Stomach (tissue), 9 donors: ENCODE measurements around the gene NIT2. TPM values are rescaled to one million over a fixed set of nuclear protein-coding genes. Genes with fewer than 3 reads are reported as not detected.

Experiments
- DNase-seq, 2 donors: peaks; one replicate each; pipeline versions ENCODE4 v3.0.0 to v3.0.0-alpha.2; 2013 to 2019
- H3K27ac ChIP-seq, 5 donors: fragments of 200-600 bp in 4 of 5; sonication (generic) in 4 of 5; one replicate each; pipeline ENCODE4 v1.5.1; 2013 to 2019; ENCODE audit warnings: mild to moderate bottlenecking in 1 of 5, moderate library complexity in 1 of 5
- H3K27me3 ChIP-seq, 3 donors: fragments of 200-600 bp; sonication (generic); one replicate each; pipeline ENCODE4 v1.5.1; 2017 to 2019; ENCODE audit warnings: mixed run types in 1 of 3
- H3K36me3 ChIP-seq, 4 donors: fragments of 200-600 bp; sonication (generic); 1 replicate in 3 of 4; 2 replicates in 1 of 4; pipeline ENCODE4 v1.5.1; 2016 to 2019
- H3K4me1 ChIP-seq, 4 donors: fragments of 200-600 bp; sonication (generic); one replicate each; pipeline ENCODE4 v1.5.1; 2016 to 2019
- H3K4me3 ChIP-seq, 4 donors: fragments of 200-600 bp; sonication (generic) in 3 of 4; one replicate each; pipeline ENCODE4 v1.5.1; 2016 to 2019; ENCODE audit warnings: mild to moderate bottlenecking in 1 of 4
- H3K9me3 ChIP-seq, 4 donors: fragments of 200-600 bp; sonication (generic); one replicate each; pipeline ENCODE4 v1.5.1; 2016 to 2019
- CTCF ChIP-seq, 7 experiments: fragments of 450-650 bp in 4 of 7; fragments of 200-600 bp in 3 of 7; sonication (generic) in 3 of 7; IDR thresholded peaks; one replicate each; pipeline ENCODE4 v1.5.1; 2016 to 2019; ENCODE audit warnings: antibody characterized with exemption in 7 of 7, control low read depth in 2 of 7, mild to moderate bottlenecking in 1 of 7
- EP300 ChIP-seq: sonication (generic); formaldehyde crosslinking; IDR thresholded peaks from one replicate; pipeline ENCODE4 v1.6.1; 2017; ENCODE audit warnings: antibody characterized with exemption
- POLR2A ChIP-seq, 4 donors: fragments of 450-650 bp; IDR thresholded peaks; one replicate each; pipeline ENCODE4 v1.6.1; 2016; ENCODE audit warnings: antibody characterized with exemption in 4 of 4, control low read depth in 2 of 4, mild to moderate bottlenecking in 1 of 4, moderate library complexity in 1 of 4
- POLR2AphosphoS5 ChIP-seq, 3 donors: sonication (generic); formaldehyde crosslinking; IDR thresholded peaks; one replicate each; pipeline ENCODE4 v1.6.1; 2016; ENCODE audit warnings: antibody characterized with exemption in 3 of 3
- WGBS, 5 donors: extraction: QIAGEN DNeasy Blood & Tissue Kit in 3 of 5; methylation state at CpG; one replicate each; pipeline versions ENCODE4 v1.1.5 to v1.1.7; 2013 to 2018; 5-methylcytosine and 5-hydroxymethylcytosine counted together
- intact Hi-C: fragments of 100-400 bp; cut with DNase I; formaldehyde crosslinking; loops from one replicate; pipeline ENCODE4 v1.15.1; 2023; ENCODE audit warnings: low total_unique reads
- polyA plus RNA-seq, 3 donors: library from polyadenylated mRNA; stranded (reverse); fragments of 200-250 nt; gene quantifications; one replicate each; pipeline ENCODE4 v1.2.3, GENCODE V29; 2013
- total RNA-seq, 5 donors: library from RNA; depleted of rRNA; stranded (reverse); fragments of >200 nt; gene quantifications; one replicate each; pipeline versions ENCODE4 v1.1.0 to v1.2.3, GENCODE V29; 2014 to 2016
- donor health status: healthy with polysubstance abuse.
- donor health status: Bipolar disorder and iron deficiency.
- donor health status: healthy.

NIT2 gene
- total and polyA plus RNA-seq, 8 donors: 4.3 to 53.1 (median 29.6) TPM

- Histone ChIP-seq H3K9me3 (no peaks in the 10 kb centered on the region), H3K36me3 (no peaks in the 10 kb centered on the region), H3K4me1 (peaks cover 16 to 75% (median 33%) of the 10 kb centered on the region in 4 donors), H3K27me3 (no peaks in the 10 kb centered on the region), H3K27ac (no peak overlapping the region), H3K4me3 (no peak overlapping the region)
- TF ChIP-seq CTCF (IDR thresholded peaks at IDR 0.05): no peak
- TF ChIP-seq POLR2A (IDR thresholded peaks at IDR 0.05): no peak
- no peak for TF ChIP-seq EP300
- no peak for TF ChIP-seq POLR2AphosphoS5 (IDR thresholded peaks at IDR 0.05)
- DNase-seq: no peak
- intact Hi-C loops: no loop called here
- WGBS, 5 donors: 46 to 66% (median 61%) methylated on average over 2 of the region's 2 CpGs
Measured at GRCh38 chr3:100396967-100397366, 62.4 kb downstream of the NIT2 start.

DNA sequence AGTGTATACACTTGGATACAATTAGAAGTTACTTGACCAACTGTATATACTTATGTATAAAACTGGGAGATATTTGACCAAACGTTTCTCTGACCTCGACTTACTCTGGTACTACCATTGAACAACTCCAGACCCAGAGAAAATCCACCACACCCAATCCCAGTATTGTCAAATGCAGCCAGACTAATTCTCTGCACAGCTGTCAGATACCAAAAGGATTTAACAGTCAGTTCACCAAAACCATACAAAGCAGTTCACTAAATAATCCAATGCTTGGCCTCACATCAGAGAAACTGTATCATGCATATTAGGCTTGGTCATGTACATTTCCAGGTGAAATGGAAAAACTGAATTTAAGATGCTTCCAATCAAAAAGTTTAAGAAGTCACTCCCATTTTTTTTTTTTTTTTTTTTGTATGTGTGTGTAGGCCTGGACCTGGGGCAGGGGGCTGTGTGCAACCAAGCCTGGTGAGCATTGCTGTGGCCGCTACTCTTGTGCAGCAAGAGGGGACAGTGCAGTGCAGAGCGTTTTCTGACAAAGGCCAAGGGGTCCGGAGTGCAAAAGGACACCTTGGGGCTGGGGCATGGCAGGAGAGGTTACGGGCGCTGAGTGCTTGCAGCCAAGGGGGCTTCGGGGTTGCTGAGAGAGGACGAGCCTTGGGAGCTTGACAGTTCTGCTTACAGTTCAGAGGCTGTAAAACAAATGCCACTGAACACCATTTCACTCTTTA lies 64.9 kb downstream of the NIT2 start:
- Histone ChIP-seq H3K9me3 (no peaks in the 10 kb centered on the region), H3K4me3 (peak overlapping the region; percentile 85 to 97 (median 95)), H3K27me3 (no peaks in the 10 kb centered on the region), H3K4me1 (peaks cover 33 to 82% (median 54%) of the 10 kb centered on the region in 4 donors), H3K36me3 (no peaks in the 10 kb centered on the region), H3K27ac (peak overlapping the region in 4 of 5 donors; percentile 3 to 95 (median 91))
- WGBS, 5 donors: 22 to 40% (median 31%) methylated on average over 9 of the region's 9 CpGs
- DNase-seq: peak in 1 of 2 donors; percentile 18
- TF ChIP-seq POLR2A (IDR thresholded peaks at IDR 0.05) (no peak), EP300 (no peak), CTCF (IDR thresholded peaks at IDR 0.05) (no peak), POLR2AphosphoS5 (IDR thresholded peaks at IDR 0.05) (no peak)
- intact Hi-C loops: no loop called here

DNA sequence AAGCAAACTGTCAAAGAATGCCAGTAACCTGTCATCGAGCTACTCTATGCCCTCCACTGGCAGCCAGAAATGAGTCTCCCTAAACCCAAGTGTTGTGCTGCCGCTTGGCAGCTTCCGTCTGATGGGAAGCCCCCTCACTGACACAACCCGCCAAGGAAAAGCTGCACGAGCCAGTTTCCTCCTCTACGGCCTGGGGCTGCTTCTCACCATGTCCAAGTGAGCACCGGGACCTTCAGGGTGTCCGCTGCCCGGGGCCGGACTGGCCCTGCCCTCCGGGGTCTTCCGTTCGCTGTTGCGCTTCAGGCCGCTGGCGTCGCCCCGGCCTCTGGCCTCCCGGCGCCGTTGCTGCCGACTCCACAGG lies 65.8 kb downstream of the NIT2 start:
- intact Hi-C loops: no loop called here
- DNase-seq: no peak
- 0 to 2% (median 0%) methylated on average over 12 to 22 of the region's 22 CpGs for WGBS, 5 donors
- Histone ChIP-seq H3K36me3 (no peaks in the 10 kb centered on the region), H3K4me1 (peaks cover 33 to 77% (median 54%) of the 10 kb centered on the region in 4 donors), H3K4me3 (peak overlapping the region; percentile 85 to 97 (median 95)), H3K9me3 (no peaks in the 10 kb centered on the region), H3K27me3 (no peaks in the 10 kb centered on the region), H3K27ac (peak overlapping the region; percentile 90 to 95 (median 92))
- TF ChIP-seq POLR2A (IDR thresholded peaks at IDR 0.05) (no peak), CTCF (IDR thresholded peaks at IDR 0.05) (no peak), EP300 (no peak), POLR2AphosphoS5 (IDR thresholded peaks at IDR 0.05) (no peak)

GRCh38 chr3:100400780-100401673 lies 66.5 kb downstream of the NIT2 start, which contains the start of the genes LNP1 and TOMM70:
Gene LNP1 (plus strand): TSS chr3:100401539. CDS start chr3:100429730, 28,191 bp downstream.
Gene TOMM70 (minus strand): TSS chr3:100401089. CDS start chr3:100400949, 140 bp downstream.
- 0 to 1% (median 0%) methylated on average over 46 to 64 of the region's 64 CpGs for WGBS, 5 donors
- no peaks in the 10 kb centered on the region for H3K27me3 ChIP-seq
- H3K36me3 ChIP-seq: no peaks in the 10 kb centered on the region
- H3K27ac ChIP-seq: peak within 1 kb of the TSS; percentile 90 to 95 (median 92)
- intact Hi-C loops: no loop called here
- H3K4me3 ChIP-seq: peak within 1 kb of the TSS; percentile 85 to 97 (median 95)
- no peak for TF ChIP-seq EP300
- TF ChIP-seq POLR2AphosphoS5 (IDR thresholded peaks at IDR 0.05): peak; percentile 75 to 85 (median 85)
- TF ChIP-seq POLR2A (IDR thresholded peaks at IDR 0.05): peak in 1 of 4 donors; percentile 65
- peaks cover 33 to 70% (median 53%) of the 10 kb centered on the region in 4 donors for H3K4me1 ChIP-seq
- no peaks in the 10 kb centered on the region for H3K9me3 ChIP-seq
- DNase-seq: peak; percentile 98 to 99
